ENCODE results near the gene RAB27A. TPM values are rescaled to one million over a fixed set of nuclear protein-coding genes. Genes with fewer than 3 reads are reported as not detected.
A peak's percentile ranks its signal among the peaks of the same experiment; 100 is the strongest.
"Not testable (repeated sequence)": the region's sequence is repeated elsewhere in the genome, so short reads cannot be mapped to it uniquely, and the experiment has no call there.

RAB27A gene
- 6.1 and 9.5 TPM in 2 replicates for total RNA-seq

- DNase-seq (ENCODE audit: low read depth in 2 of 2): peak; percentile 63 to 75
Measured at GRCh38 chr15:55289746-55290527, at the start of gene RAB27A. RAB27A (minus strand) TSS chr15:55289813; CDS start chr15:55234934, 54,879 bp downstream.

- no peak for DNase-seq (ENCODE audit: low read depth in 2 of 2)
Measured at GRCh38 chr15:55337160-55337559, 47.5 kb upstream of the RAB27A start.

- DNase-seq (ENCODE audit: low read depth in 2 of 2): no peak
Measured at GRCh38 chr15:55334997-55335396, 45.4 kb upstream of the RAB27A start.

- no peak for DNase-seq (ENCODE audit: low read depth in 2 of 2)
Measured at GRCh38 chr15:55334371-55334770, 44.8 kb upstream of the RAB27A start.

- DNase-seq (ENCODE audit: low read depth in 2 of 2): no peak
Measured at GRCh38 chr15:55327387-55327786, 37.8 kb upstream of the RAB27A start.

GRCh38 chr15:55322467-55322866 lies 32.9 kb upstream of the RAB27A start:
- no peak for DNase-seq (ENCODE audit: low read depth in 2 of 2)

GRCh38 chr15:55320963-55321362 lies 31.4 kb upstream of the RAB27A start:
- no peak for DNase-seq (ENCODE audit: low read depth in 2 of 2)

- DNase-seq (ENCODE audit: low read depth in 2 of 2): no peak
Measured at GRCh38 chr15:55320238-55320550, 30.6 kb upstream of the RAB27A start.

GRCh38 chr15:55319537-55320237 lies 30.1 kb upstream of the RAB27A start:
- DNase-seq (ENCODE audit: low read depth in 2 of 2): peak in 1 of 2 donors; percentile 2

GRCh38 chr15:55318588-55319494 lies 29.2 kb upstream of the RAB27A start, which contains the start of the genes PIGB and PIGBOS1:
PIGB (plus strand) TSS chr15:55319222; CDS start chr15:55319251, 29 bp downstream.
PIGBOS1 (minus strand) TSS chr15:55319123; CDS start chr15:55317792, 1,331 bp downstream.
- peak; percentile 88 to 92 for DNase-seq (ENCODE audit: low read depth in 2 of 2)

- not testable (repeated sequence) for DNase-seq (ENCODE audit: low read depth in 2 of 2)
Measured at GRCh38 chr15:55302801-55303200, 13.2 kb upstream of the RAB27A start.

- no peak for DNase-seq (ENCODE audit: low read depth in 2 of 2)
Measured at GRCh38 chr15:55297315-55297714, 7.7 kb upstream of the RAB27A start.

GRCh38 chr15:55290528-55291057 lies 980 bp upstream of the RAB27A start:
- peak; percentile 83 to 88 for DNase-seq (ENCODE audit: low read depth in 2 of 2)

- DNase-seq (ENCODE audit: low read depth in 2 of 2): peak; percentile 42 to 48
Measured at GRCh38 chr15:55289011-55289745, 435 bp downstream of the RAB27A start.

- no peak for DNase-seq (ENCODE audit: low read depth in 2 of 2)
Measured at GRCh38 chr15:55288006-55288717, 1.5 kb downstream of the RAB27A start.

GRCh38 chr15:55286442-55287189 lies 3.0 kb downstream of the RAB27A start:
- not testable (repeated sequence) for DNase-seq (ENCODE audit: low read depth in 2 of 2)

- DNase-seq (ENCODE audit: low read depth in 2 of 2): no peak
Measured at GRCh38 chr15:55284426-55284825, 5.2 kb downstream of the RAB27A start.

- DNase-seq (ENCODE audit: low read depth in 2 of 2): peak; percentile 16 to 37
Measured at GRCh38 chr15:55283379-55284147, 6.0 kb downstream of the RAB27A start.

All from lung microvascular endothelial cell (primary cell).